A204.1 (cell line): ENCODE results near the gene SPRYD3.

Experiments
- FAIRE-seq: peaks from 2 replicates; lab custom pipeline; 2012; peaks lifted over from hg19 to GRCh38; lab: Jason Lieb, UNC

SPRYD3 gene

GRCh38 chr12:53062011-53062961 lies 16.9 kb downstream of the SPRYD3 start:
- no peak for FAIRE-seq

GRCh38 chr12:53061404-53062010 lies 17.7 kb downstream of the SPRYD3 start:
- FAIRE-seq: no peak

GRCh38 chr12:53060721-53061276 lies 18.4 kb downstream of the SPRYD3 start:
- FAIRE-seq: no peak

- no peak for FAIRE-seq
Measured at GRCh38 chr12:53060064-53060720, 19.0 kb downstream of the SPRYD3 start.

- no peak for FAIRE-seq
Measured at GRCh38 chr12:53059434-53060063, 19.6 kb downstream of the SPRYD3 start.

GRCh38 chr12:53058674-53059433 lies 20.3 kb downstream of the SPRYD3 start:
- no peak for FAIRE-seq

- no peak for FAIRE-seq
Measured at GRCh38 chr12:53057816-53058500, 21.2 kb downstream of the SPRYD3 start.

GRCh38 chr12:53056901-53057300 lies 22.3 kb downstream of the SPRYD3 start:
- no peak for FAIRE-seq

GRCh38 chr12:53056296-53056695 lies 22.9 kb downstream of the SPRYD3 start:
- no peak for FAIRE-seq

GRCh38 chr12:53055471-53056266 lies 23.5 kb downstream of the SPRYD3 start:
- FAIRE-seq: no peak

GRCh38 chr12:53054112-53054878 lies 24.9 kb downstream of the SPRYD3 start:
- no peak for FAIRE-seq

GRCh38 chr12:53053218-53054111 lies 25.7 kb downstream of the SPRYD3 start:
- no peak for FAIRE-seq

- FAIRE-seq: no peak
Measured at GRCh38 chr12:53052419-53053217, 26.6 kb downstream of the SPRYD3 start.

GRCh38 chr12:53051881-53052412 lies 27.2 kb downstream of the SPRYD3 start:
- FAIRE-seq: no peak

- FAIRE-seq: no peak
Measured at GRCh38 chr12:53051058-53051880, 27.9 kb downstream of the SPRYD3 start.

- FAIRE-seq: no peak
Measured at GRCh38 chr12:53050426-53051057, 28.6 kb downstream of the SPRYD3 start.
